Activated CD4-positive, alpha-beta T cell treated with anti-CD3 and anti-CD28 coated beads, Interleukin-2, amount 10 ng/mL, durations not matched to agents 24 days and 14 days (primary cell): ENCODE results near the gene PHF12. TPM values are rescaled to one million over a fixed set of nuclear protein-coding genes. Genes with fewer than 3 reads are reported as not detected.

Source experiments
- DNase-seq: peaks from one replicate; pipeline ENCODE4 v3.0.0; 2022
- H3K27ac Mint-ChIP-seq: one replicate; pipeline ENCODE4 v1.8.0; 2022; ENCODE audit warnings: mild to moderate bottlenecking, mixed read lengths
- H3K27me3 Mint-ChIP-seq: one replicate; pipeline ENCODE4 v1.8.0; 2022; ENCODE audit warnings: mixed read lengths
- H3K36me3 Mint-ChIP-seq: one replicate; pipeline ENCODE4 v1.8.0; 2022; ENCODE audit warnings: low read depth, mild to moderate bottlenecking, mixed read lengths
- H3K4me1 Mint-ChIP-seq: one replicate; pipeline ENCODE4 v1.8.0; 2021; ENCODE audit warnings: mixed read lengths
- H3K4me3 Mint-ChIP-seq: one replicate; pipeline ENCODE4 v1.8.0; 2022; ENCODE audit warnings: mild to moderate bottlenecking, moderate library complexity, mixed read lengths
- H3K9me3 Mint-ChIP-seq: one replicate; pipeline ENCODE4 v1.8.0; 2021; ENCODE audit warnings: mixed read lengths
- intact Hi-C: fragments of 100-400 bp; cut with micrococcal nuclease; formaldehyde crosslinking; loops from one replicate; pipeline ENCODE4 v1.15.1; 2023
- total RNA-seq: library from RNA; stranded (reverse); gene quantifications from 2 replicates; pipeline ENCODE4 v1.2.3, GENCODE V29; 2022

Gene PHF12
- 61.1 TPM in 2 replicates for total RNA-seq

DNA sequence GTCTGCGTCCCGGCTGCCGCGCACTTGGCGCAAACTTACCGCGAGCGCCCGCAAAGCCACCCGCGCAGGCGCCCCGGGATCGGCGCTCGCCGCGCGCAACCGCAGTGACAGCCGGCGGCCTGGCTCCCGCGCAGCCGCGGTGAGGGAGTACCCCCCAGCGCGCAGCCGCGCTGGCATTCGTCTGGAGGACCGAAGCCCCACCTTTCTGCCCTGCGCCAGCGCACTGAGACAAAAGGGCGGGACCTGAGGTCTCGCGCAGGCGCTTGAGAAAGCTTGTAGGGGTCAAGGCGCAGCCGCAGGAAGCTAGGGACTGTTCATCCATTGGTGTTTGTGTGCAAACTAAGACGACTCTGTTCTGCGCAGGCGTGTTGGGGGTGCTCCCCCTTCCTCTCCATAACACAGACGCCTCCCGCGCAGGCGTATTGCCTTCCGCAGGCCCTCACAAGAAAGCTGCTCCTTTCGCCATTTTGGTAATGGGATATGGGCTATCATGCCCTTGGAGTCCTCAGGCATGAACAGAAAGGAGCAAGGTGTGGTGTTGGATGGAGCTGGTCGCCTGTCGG lies at the start of gene PHF12:
Gene PHF12 (minus strand): TSS at position 91 of the 563 bp plus-strand sequence. CDS start 558 bp downstream, outside the sequence.
- Mint-ChIP-seq H3K36me3 (peaks cover 25% of the 10 kb centered on the region), H3K9me3 (no peaks in the 10 kb centered on the region), H3K4me3 (peak within 1 kb of the TSS; percentile 97), H3K4me1 (peaks cover 26% of the 10 kb centered on the region), H3K27ac (peak within 1 kb of the TSS; percentile 96), H3K27me3 (peaks cover 2% of the 10 kb centered on the region)
- DNase-seq: peak; percentile 100
- intact Hi-C loops: loop anchor here (5.0 kb wide), 1 partner anchor 189 kb away; no protein-coding TSS in a partner anchor

DNA sequence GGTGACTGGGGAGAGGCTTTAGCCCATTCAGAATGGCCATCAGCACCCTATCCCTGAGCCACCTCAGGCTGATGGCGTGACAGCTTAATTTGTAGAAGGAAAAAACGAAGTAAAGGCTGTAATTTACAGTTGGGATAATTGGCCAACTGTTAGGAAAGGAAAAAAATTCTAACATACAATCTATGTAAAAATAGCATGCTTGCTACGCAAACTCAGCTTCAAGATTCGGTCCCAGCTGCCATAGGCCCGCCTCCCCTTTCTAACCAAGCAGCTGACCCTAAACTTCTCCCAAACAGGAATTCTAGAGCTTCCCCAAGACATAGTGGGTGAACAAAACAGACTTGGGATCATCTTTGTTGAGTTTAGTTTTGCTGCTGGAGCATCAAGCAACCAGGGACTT lies 49.7 kb upstream of the PHF12 start:
- Mint-ChIP-seq H3K27me3 (peaks cover 31% of the 10 kb centered on the region), H3K27ac (no peak overlapping the region), H3K4me3 (no peak overlapping the region), H3K4me1 (peaks cover under 1% of the 10 kb centered on the region), H3K36me3 (no peaks in the 10 kb centered on the region), H3K9me3 (no peaks in the 10 kb centered on the region)
- intact Hi-C loops: no loop called here
- DNase-seq: no peak

DNA sequence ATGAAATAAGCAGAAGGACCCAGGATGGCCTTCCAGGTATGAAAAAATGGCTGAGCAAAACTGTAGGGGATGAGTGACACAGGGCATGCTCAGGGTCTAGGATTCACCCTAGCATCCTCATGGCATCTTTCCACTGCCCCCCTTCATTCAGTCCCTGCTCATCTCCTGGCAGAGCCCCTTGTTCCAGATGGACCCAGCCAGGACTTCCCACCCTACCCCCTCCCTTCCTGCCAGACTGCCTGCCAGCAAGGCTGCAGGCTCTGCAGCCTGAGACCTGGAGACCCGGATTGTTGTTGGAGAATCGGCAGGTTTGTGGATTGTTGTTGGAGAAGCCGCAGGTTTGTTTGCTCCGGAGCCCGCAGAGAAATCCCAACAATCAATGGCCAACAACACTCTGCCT lies 47.9 kb upstream of the PHF12 start:
- Mint-ChIP-seq H3K27ac (no peak overlapping the region), H3K4me1 (no peaks in the 10 kb centered on the region), H3K4me3 (no peak overlapping the region), H3K27me3 (peaks cover 19% of the 10 kb centered on the region), H3K9me3 (no peaks in the 10 kb centered on the region), H3K36me3 (no peaks in the 10 kb centered on the region)
- intact Hi-C loops: no loop called here
- DNase-seq: no peak

DNA sequence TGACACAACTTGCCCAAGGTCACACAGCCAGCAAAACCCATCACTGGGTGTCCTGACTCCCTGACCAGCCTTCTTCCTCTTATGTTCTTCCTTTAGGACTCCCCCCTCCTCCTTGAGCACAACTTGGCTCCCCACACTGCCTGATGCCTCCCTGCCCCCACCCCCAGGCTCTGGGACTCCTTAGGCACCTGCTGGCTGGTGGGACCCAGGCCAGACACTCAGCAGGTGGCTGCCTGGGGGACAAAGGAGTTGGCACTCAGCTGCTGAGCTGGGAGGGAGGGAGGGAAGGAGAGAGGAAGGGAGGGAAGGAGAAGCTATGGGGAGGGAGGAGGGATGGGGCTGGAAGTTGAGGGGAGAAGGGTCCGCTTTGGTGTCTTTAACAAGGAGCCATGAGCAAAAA lies 46.5 kb upstream of the PHF12 start:
- Mint-ChIP-seq H3K27ac (no peak overlapping the region), H3K36me3 (no peaks in the 10 kb centered on the region), H3K4me3 (no peak overlapping the region), H3K4me1 (no peaks in the 10 kb centered on the region), H3K9me3 (no peaks in the 10 kb centered on the region), H3K27me3 (peaks cover 10% of the 10 kb centered on the region)
- no peak for DNase-seq
- intact Hi-C loops: no loop called here

DNA sequence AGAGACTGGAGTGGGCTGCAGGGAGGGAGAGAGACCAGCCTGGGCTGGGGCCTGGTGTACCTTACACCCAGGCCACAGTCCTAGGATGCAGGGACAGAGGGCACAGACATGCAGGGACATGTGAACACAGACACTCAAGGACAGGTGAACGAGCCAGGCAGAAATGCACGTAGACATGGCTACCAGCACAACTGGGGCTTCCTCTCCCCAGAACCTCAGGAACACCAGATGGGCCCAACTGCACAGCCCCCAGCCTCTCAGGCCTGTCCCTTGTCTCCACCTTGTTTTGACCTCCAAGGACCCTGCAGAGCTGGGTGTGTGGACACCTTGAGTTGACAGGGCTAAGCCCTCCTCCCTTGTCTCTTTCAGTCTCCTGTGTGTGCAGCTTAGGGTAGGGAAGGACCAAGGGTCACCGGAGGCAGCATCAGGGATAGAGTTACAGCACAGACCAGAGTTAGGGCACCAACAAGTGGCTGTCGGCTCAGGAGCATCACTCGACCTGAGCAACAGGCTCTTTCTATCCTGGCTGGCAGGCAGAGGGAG lies 45.3 kb upstream of the PHF12 start:
- Mint-ChIP-seq H3K4me1 (no peaks in the 10 kb centered on the region), H3K36me3 (no peaks in the 10 kb centered on the region), H3K27ac (no peak overlapping the region), H3K9me3 (no peaks in the 10 kb centered on the region), H3K27me3 (peaks cover 8% of the 10 kb centered on the region), H3K4me3 (no peak overlapping the region)
- no peak for DNase-seq
- intact Hi-C loops: no loop called here

DNA sequence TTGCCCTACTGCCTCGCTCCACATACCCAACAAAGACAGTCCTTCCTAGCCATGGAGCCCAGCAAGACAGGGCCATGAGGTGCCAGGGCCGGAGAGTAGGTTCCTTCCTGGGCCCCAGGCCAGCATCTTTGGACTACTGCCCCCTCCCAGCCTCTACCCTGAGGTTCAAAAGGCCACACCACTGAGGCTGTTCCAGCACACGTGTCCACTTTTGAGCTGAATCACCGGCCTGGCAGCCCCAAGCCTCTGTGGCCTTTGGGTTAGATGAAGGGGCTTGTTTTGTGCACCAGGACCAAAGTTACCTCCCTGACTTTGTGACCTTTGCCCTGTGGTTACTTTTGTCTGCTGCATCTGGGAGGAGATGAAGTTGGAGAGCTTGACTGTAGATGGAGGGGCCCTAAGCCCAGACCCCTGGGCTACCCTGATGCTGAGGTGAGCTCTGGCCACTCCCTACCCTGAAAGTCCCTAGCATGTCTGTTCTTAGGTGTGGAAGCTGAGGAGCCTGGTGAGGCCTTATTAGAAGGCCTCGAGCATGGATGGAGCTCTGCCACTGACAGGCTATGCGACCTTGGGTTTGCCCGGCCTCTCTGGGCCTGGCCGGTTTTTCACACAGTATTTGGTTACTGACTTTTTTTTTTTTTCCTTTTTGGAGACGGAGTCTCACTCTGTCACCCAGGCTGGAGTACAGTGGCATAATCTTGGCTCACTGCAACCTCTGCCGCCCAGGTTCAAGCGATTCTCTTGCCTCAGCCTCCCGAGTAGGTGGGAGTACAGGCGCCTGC lies 42.5 kb upstream of the PHF12 start:
- peaks cover 5% of the 10 kb centered on the region for H3K27me3 Mint-ChIP-seq
- H3K4me3 Mint-ChIP-seq: no peak overlapping the region
- no peak overlapping the region for H3K27ac Mint-ChIP-seq
- no peaks in the 10 kb centered on the region for H3K9me3 Mint-ChIP-seq
- H3K36me3 Mint-ChIP-seq: no peaks in the 10 kb centered on the region
- no peaks in the 10 kb centered on the region for H3K4me1 Mint-ChIP-seq
- no peak for DNase-seq
- intact Hi-C loops: no loop called here

DNA sequence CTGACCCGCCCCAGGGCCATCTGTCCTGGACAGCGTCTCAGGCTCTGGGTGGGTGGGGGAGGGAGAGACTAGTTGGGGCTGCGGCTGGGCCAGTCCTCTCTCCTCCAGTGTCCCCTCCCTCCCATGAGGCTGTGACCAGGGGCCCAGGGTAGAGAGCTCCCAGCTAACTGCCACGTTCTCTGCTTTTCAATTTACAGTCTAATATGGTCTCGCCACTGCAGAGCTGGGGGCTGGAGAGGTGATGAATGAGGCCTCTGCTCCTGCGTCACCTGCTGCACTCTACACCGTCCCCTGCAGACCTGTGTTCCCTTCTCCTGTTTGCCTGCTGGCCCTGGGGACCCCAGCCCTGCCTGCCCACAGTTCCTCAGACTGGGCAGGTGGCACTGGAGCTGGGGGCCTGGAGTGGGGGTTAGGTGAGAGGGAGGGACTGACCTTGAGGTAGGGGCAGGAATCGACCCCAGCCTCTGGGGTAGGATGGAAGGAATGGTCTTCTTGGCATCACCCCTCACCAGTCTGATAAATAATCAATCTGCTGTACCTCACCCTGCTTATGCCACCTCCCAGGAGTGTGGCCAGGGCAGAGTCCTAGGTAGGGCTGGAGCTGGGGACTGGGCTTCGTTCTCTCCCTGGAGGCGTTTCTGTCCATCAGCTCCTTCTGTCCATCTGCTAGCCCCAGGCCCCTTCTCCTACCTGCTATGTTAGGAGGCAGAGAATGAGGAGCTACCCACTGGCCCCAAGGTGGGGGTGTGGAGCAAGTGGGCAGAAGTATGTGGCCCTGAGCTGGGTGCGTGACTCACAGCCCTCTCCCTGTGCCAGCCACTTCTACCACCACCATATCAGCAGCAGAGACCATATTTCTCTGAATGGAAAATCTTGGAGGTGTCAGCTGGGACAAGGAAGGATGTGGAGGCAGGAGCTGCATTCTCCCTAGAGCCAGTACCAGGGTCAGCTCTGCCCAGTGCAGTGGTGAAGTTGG lies 41.6 kb upstream of the PHF12 start:
- H3K4me1 Mint-ChIP-seq: no peaks in the 10 kb centered on the region

DNA sequence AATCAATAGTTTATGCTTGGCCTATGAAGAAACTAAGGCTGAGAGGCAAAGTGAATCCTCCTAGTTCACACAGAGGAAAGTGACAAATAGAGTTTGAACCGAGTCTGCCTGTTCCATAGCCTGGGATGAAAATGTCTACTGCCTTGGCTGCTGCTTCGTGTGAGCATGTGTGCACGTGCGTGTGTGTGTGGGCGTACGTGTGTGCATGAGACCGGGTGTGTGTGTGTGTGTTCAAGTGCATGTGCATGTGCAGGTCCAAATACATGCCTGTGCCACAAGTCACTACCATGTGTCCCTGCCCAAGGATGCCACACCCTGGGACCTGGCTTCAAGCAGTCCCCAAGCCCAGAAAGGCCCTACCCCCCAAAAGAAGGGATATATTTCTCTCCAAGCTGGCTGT lies 40.9 kb upstream of the PHF12 start:
- no peak for DNase-seq
- no peaks in the 10 kb centered on the region for H3K4me1 Mint-ChIP-seq
- H3K4me3 Mint-ChIP-seq: no peak overlapping the region
- H3K36me3 Mint-ChIP-seq: no peaks in the 10 kb centered on the region
- no peak overlapping the region for H3K27ac Mint-ChIP-seq
- H3K9me3 Mint-ChIP-seq: no peaks in the 10 kb centered on the region
- intact Hi-C loops: no loop called here
- peaks cover 6% of the 10 kb centered on the region for H3K27me3 Mint-ChIP-seq

More for the DNA sequence above, 41.6 kb upstream of the PHF12 start:
- H3K9me3 Mint-ChIP-seq: no peaks in the 10 kb centered on the region
- H3K27me3 Mint-ChIP-seq: peaks cover 6% of the 10 kb centered on the region
- no peak overlapping the region for H3K27ac Mint-ChIP-seq
- intact Hi-C loops: no loop called here
- H3K36me3 Mint-ChIP-seq: no peaks in the 10 kb centered on the region
- DNase-seq: no peak
- no peak overlapping the region for H3K4me3 Mint-ChIP-seq

DNA sequence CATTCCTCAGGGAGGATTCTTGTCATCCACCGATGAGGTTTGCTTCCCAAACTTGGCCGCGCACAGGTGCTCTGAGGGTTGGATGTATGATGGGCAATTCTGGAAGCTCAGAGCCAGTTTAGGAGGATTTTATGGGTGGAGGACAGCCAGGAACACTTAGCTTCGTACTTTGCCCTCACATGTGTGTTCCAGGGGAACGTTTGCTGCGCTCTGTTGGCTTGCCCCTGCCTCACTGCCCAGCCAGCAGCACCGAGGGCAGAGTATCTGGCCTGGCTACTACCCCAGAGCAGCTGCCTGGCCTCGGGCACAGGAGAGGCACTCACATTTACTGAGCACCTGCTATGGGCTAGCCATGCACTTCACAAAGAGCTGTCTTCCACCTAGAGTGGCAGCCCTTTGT lies 40.5 kb upstream of the PHF12 start:
- no peak for DNase-seq
- Mint-ChIP-seq H3K4me1 (no peaks in the 10 kb centered on the region), H3K27me3 (peaks cover 4% of the 10 kb centered on the region), H3K4me3 (no peak overlapping the region), H3K9me3 (no peaks in the 10 kb centered on the region), H3K36me3 (no peaks in the 10 kb centered on the region), H3K27ac (no peak overlapping the region)
- intact Hi-C loops: no loop called here

DNA sequence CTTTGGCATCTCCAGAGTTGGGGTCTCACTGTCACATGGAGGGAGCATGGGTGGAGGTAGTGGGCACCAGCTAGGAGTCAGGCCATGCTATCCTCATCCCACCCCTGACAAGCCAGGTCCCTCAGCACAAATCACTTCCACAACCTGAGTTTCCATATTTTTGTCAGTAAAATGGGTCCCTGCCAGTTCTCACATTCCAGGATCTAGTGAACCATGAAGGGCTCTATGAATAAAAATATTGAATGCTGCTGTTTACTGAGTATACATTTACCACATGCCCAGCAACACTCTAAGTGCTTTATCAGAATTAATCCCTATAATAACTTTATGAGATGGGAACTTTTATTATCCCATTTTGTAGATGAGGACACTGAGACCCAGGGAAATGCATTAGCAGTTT lies 37.7 kb upstream of the PHF12 start:
- Mint-ChIP-seq H3K27ac (no peak overlapping the region), H3K27me3 (peaks cover 3% of the 10 kb centered on the region), H3K4me1 (no peaks in the 10 kb centered on the region), H3K4me3 (no peak overlapping the region), H3K9me3 (no peaks in the 10 kb centered on the region), H3K36me3 (no peaks in the 10 kb centered on the region)
- intact Hi-C loops: no loop called here
- no peak for DNase-seq

DNA sequence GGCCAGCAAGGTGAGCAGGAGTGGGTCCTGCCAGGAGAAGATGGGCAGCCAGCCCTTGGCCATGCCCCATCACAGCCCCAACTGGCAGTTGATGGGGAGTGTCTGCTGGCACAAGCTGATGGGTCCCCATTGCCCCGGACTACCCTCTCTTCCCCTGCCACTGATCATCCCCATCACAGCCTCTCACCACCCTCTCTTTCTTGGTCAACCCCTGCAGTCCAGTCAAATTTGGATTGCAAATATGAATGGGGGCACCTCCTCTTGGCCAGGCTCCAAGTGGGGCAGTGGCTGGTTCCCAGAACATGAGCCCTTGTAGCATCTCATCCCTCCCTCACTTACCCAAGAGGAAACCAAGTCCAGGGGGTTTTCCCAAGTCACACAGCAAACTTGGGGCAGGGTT lies 37.2 kb upstream of the PHF12 start:
- Mint-ChIP-seq H3K4me3 (no peak overlapping the region), H3K36me3 (no peaks in the 10 kb centered on the region), H3K27me3 (peaks cover 3% of the 10 kb centered on the region), H3K9me3 (no peaks in the 10 kb centered on the region), H3K4me1 (peaks cover 3% of the 10 kb centered on the region), H3K27ac (no peak overlapping the region)
- no peak for DNase-seq
- intact Hi-C loops: no loop called here

DNA sequence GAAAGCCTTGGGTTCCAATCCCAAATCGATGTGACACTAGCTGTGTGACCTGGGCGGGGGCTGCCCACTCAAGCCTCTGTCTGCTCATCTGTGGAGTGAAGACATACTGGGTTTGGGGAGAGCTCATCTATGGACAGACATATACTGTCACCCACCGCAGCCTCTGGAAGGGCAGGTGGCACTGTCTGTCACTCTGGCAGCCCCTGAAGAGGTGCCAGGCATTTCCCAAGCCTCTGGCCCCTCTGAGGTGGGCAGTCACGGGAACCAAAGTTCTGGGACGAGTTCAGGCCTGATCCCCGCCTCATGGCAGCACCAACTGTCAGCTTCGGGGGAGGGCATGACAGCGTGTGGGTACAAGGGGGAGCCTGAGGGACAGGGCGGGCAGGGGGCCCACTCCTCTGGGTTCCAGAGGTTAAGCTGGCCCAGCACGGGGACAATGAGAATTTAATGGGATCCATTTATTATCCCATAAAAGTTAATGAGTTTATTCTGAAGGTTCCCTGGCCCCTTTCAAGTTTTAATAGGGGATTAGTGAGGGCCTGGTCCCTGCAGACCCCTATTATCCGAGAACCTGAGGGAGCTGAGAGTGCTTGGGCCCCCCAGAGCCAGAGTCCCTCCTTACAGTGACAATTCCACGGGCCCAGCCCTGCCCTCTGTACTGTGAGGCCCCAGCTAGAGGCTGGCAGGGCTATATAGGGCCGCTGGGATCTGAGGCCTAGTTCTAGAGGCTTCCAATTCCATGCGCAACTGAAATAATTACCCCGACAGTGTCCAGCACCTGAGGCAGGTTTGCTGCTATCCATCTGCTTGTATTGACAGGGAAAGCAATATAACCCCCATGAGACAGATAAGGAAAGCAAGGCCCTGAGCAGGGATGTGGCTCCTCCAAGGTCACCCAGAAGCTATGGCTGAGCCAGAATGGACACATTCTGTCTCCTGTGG lies 35.7 kb upstream of the PHF12 start:
- H3K27ac Mint-ChIP-seq: no peak overlapping the region
- intact Hi-C loops: no loop called here
- H3K36me3 Mint-ChIP-seq: no peaks in the 10 kb centered on the region
- DNase-seq: no peak
- H3K4me3 Mint-ChIP-seq: no peak overlapping the region
- H3K27me3 Mint-ChIP-seq: peaks cover 2% of the 10 kb centered on the region
- H3K4me1 Mint-ChIP-seq: peaks cover 18% of the 10 kb centered on the region
- no peaks in the 10 kb centered on the region for H3K9me3 Mint-ChIP-seq
